HAP-1 (cell line): ENCODE results near the gene ARL8B.

Source experiments
- DNase-seq, 2 experiments: peaks; one replicate each; pipeline ENCODE4 v3.0.0-alpha.2; 2016 to 2020; ENCODE audit warnings: low spot score in 2 of 2
- H3K27me3 ChIP-seq: fragments of 250-450 bp; sonication (Bioruptor Pico); 2 replicates; pipeline ENCODE4 v1.5.1; 2020; ENCODE audit warnings: low read depth, mild to moderate bottlenecking, moderate library complexity
- H3K36me3 ChIP-seq: fragments of 250-450 bp; sonication (Bioruptor Pico); replicated peaks from 2 replicates; pipeline ENCODE4 v1.5.1; 2020; ENCODE audit warnings: mild to moderate bottlenecking
- H3K4me1 ChIP-seq: fragments of 250-450 bp; sonication (Bioruptor Pico); 2 replicates; pipeline ENCODE4 v1.5.1; 2020; ENCODE audit warnings: mild to moderate bottlenecking
- H3K4me3 ChIP-seq: fragments of 250-450 bp; sonication (Bioruptor Pico); 2 replicates; pipeline ENCODE4 v1.5.1; 2020; ENCODE audit warnings: mild to moderate bottlenecking, moderate library complexity
- H3K9me3 ChIP-seq: fragments of 250-450 bp; sonication (Bioruptor Pico); 2 replicates; pipeline ENCODE4 v1.5.1; 2020; ENCODE audit warnings: mild to moderate bottlenecking, moderate library complexity
- in situ Hi-C: fragments of 300-500 bp; cut with MboI; formaldehyde crosslinking; loops from 3 replicates; pipeline ENCODE4 v1.14.3; 2020; ENCODE audit warnings: low sequenced_read_pairs, inconsistent platforms, mixed read lengths

Gene ARL8B

GRCh38 chr3:5226783-5227182 is 104.7 kb downstream of the ARL8B start:
- H3K4me3 ChIP-seq: no peak overlapping the region
- peak in 1 of 2 experiments; percentile 30 for DNase-seq
- in situ Hi-C loops: no loop called here

GRCh38 chr3:5227812-5228211 is 105.7 kb downstream of the ARL8B start:
- H3K4me3 ChIP-seq: no peak overlapping the region
- no peaks in the 10 kb centered on the region for H3K9me3 ChIP-seq
- no peak for DNase-seq
- no peaks in the 10 kb centered on the region for H3K4me1 ChIP-seq
- H3K27me3 ChIP-seq: peaks cover 3% of the 10 kb centered on the region; the same call in 1 of the 2 replicates
- in situ Hi-C loops: no loop called here
- H3K36me3 ChIP-seq: no peaks in the 10 kb centered on the region

More at GRCh38 chr3:5226783-5227182, 104.7 kb downstream of the ARL8B start:
- Histone ChIP-seq H3K27me3 (peaks cover 3% of the 10 kb centered on the region; the same call in 1 of the 2 replicates), H3K9me3 (no peaks in the 10 kb centered on the region), H3K36me3 (no peaks in the 10 kb centered on the region), H3K4me1 (no peaks in the 10 kb centered on the region)

- H3K4me1 ChIP-seq: no peaks in the 10 kb centered on the region
- H3K27me3 ChIP-seq: peaks cover 3% of the 10 kb centered on the region; the same call in 1 of the 2 replicates
- in situ Hi-C loops: no loop called here
- no peaks in the 10 kb centered on the region for H3K9me3 ChIP-seq
- H3K4me3 ChIP-seq: no peak overlapping the region
- no peak for DNase-seq
- no peaks in the 10 kb centered on the region for H3K36me3 ChIP-seq
Observed at GRCh38 chr3:5229414-5229813, 107.3 kb downstream of the ARL8B start.
